Measurements from ENCODE around the gene SLC35A3. TPM values are rescaled to one million over a fixed set of nuclear protein-coding genes. Genes with fewer than 3 reads are reported as not detected.
"Not testable (repeated sequence)": the region's sequence is repeated elsewhere in the genome, so short reads cannot be mapped to it uniquely, and the experiment has no call there.

The SLC35A3 gene
- total RNA-seq, 1 experiment from 2014 or later: 66.2 TPM

GRCh38 chr1:99964806-99965205 is 5.0 kb upstream of the SLC35A3 start:
- Histone ChIP-seq H3K79me2 (ENCODE audit: low read length) (peaks cover 4% of the 10 kb centered on the region; the same call in 1 of the 2 replicates), H3K9me2 (replicated peaks; ENCODE audit: insufficient read depth, low read length) (no peaks in the 10 kb centered on the region), H3K27ac (ENCODE audit: low read length) (no peak overlapping the region), H3K36me3 (ENCODE audit: insufficient read depth, low read length) (no peaks in the 10 kb centered on the region), H3K9me3 (ENCODE audit: low read length) (no peaks in the 10 kb centered on the region), H3K9ac (ENCODE audit: low read length) (no peak overlapping the region), H3K27me3 (ENCODE audit: low read length) (no peaks in the 10 kb centered on the region), H3K4me2 (ENCODE audit: low read depth, low read length, poor library complexity, severe bottlenecking) (no peak overlapping the region), H4K20me1 (ENCODE audit: insufficient read depth, low read depth, low read length) (no peaks in the 10 kb centered on the region), H2AFZ (ENCODE audit: low read length) (no peak overlapping the region), H3K4me3 (ENCODE audit: low read length) (no peak overlapping the region), H3K4me1 (ENCODE audit: low read length) (peaks cover 11% of the 10 kb centered on the region)
- DNase-seq: no peak

- Histone ChIP-seq H3K4me1 (ENCODE audit: low read length) (peaks cover 14% of the 10 kb centered on the region), H3K9me3 (ENCODE audit: low read length) (no peaks in the 10 kb centered on the region), H3K9me2 (replicated peaks; ENCODE audit: insufficient read depth, low read length) (no peaks in the 10 kb centered on the region), H3K27ac (ENCODE audit: low read length) (no peak overlapping the region), H2AFZ (ENCODE audit: low read length) (no peak overlapping the region), H4K20me1 (ENCODE audit: insufficient read depth, low read depth, low read length) (no peaks in the 10 kb centered on the region), H3K9ac (ENCODE audit: low read length) (no peak overlapping the region), H3K36me3 (ENCODE audit: insufficient read depth, low read length) (no peaks in the 10 kb centered on the region), H3K27me3 (ENCODE audit: low read length) (no peaks in the 10 kb centered on the region), H3K4me2 (ENCODE audit: low read depth, low read length, poor library complexity, severe bottlenecking) (no peak overlapping the region), H3K79me2 (ENCODE audit: low read length) (peaks cover 14% of the 10 kb centered on the region), H3K4me3 (ENCODE audit: low read length) (no peak overlapping the region)
- DNase-seq: no peak
Observed at GRCh38 chr1:99965646-99966375, 4.0 kb upstream of the SLC35A3 start.

- Histone ChIP-seq H3K4me2 (ENCODE audit: low read depth, low read length, poor library complexity, severe bottlenecking) (peak overlapping the region; percentile 89), H3K9me2 (replicated peaks; ENCODE audit: insufficient read depth, low read length) (no peaks in the 10 kb centered on the region), H3K27me3 (ENCODE audit: low read length) (no peaks in the 10 kb centered on the region), H3K27ac (ENCODE audit: low read length) (no peak overlapping the region), H3K9ac (ENCODE audit: low read length) (no peak overlapping the region), H3K4me3 (ENCODE audit: low read length) (no peak overlapping the region), H3K79me2 (ENCODE audit: low read length) (peaks cover 37% of the 10 kb centered on the region), H2AFZ (ENCODE audit: low read length) (no peak overlapping the region), H4K20me1 (ENCODE audit: insufficient read depth, low read depth, low read length) (no peaks in the 10 kb centered on the region), H3K36me3 (ENCODE audit: insufficient read depth, low read length) (peaks cover 6% of the 10 kb centered on the region; the same call in 1 of the 2 replicates), H3K9me3 (ENCODE audit: low read length) (no peaks in the 10 kb centered on the region), H3K4me1 (ENCODE audit: low read length) (peaks cover 33% of the 10 kb centered on the region)
- no peak for DNase-seq
Observed at GRCh38 chr1:99968214-99968613, 1.6 kb upstream of the SLC35A3 start.

GRCh38 chr1:99969260-99969728 is 502 bp upstream of the SLC35A3 start:
- H3K27me3 ChIP-seq (ENCODE audit: low read length): no peaks in the 10 kb centered on the region
- peaks cover 33% of the 10 kb centered on the region for H3K4me1 ChIP-seq (ENCODE audit: low read length)
- H3K9me3 ChIP-seq (ENCODE audit: low read length): no peaks in the 10 kb centered on the region
- peak overlapping the region; percentile 80 for H3K9ac ChIP-seq (ENCODE audit: low read length)
- no peaks in the 10 kb centered on the region for H3K9me2 ChIP-seq (replicated peaks; ENCODE audit: insufficient read depth, low read length)
- no peaks in the 10 kb centered on the region for H4K20me1 ChIP-seq (ENCODE audit: insufficient read depth, low read depth, low read length)
- peak; percentile 66 for DNase-seq
- H2AFZ ChIP-seq (ENCODE audit: low read length): peak overlapping the region; percentile 99
- peaks cover 48% of the 10 kb centered on the region for H3K79me2 ChIP-seq (ENCODE audit: low read length)
- H3K27ac ChIP-seq (ENCODE audit: low read length): peak overlapping the region; percentile 66
- H3K4me2 ChIP-seq (ENCODE audit: low read depth, low read length, poor library complexity, severe bottlenecking): peak overlapping the region; percentile 89
- peak overlapping the region; percentile 84 for H3K4me3 ChIP-seq (ENCODE audit: low read length)
- peaks cover 6% of the 10 kb centered on the region; the same call in 1 of the 2 replicates for H3K36me3 ChIP-seq (ENCODE audit: insufficient read depth, low read length)

GRCh38 chr1:99970713-99971255 is 988 bp downstream of the SLC35A3 start:
- H3K9me3 ChIP-seq (ENCODE audit: low read length): no peaks in the 10 kb centered on the region
- peak overlapping the region; percentile 66; the same call in 1 of the 2 replicates for H3K27ac ChIP-seq (ENCODE audit: low read length)
- peaks cover 33% of the 10 kb centered on the region for H3K4me1 ChIP-seq (ENCODE audit: low read length)
- peaks cover 63% of the 10 kb centered on the region for H3K79me2 ChIP-seq (ENCODE audit: low read length)
- H3K9ac ChIP-seq (ENCODE audit: low read length): peak overlapping the region; percentile 80
- H3K4me2 ChIP-seq (ENCODE audit: low read depth, low read length, poor library complexity, severe bottlenecking): peak overlapping the region; percentile 89
- no peak overlapping the region for H2AFZ ChIP-seq (ENCODE audit: low read length)
- H4K20me1 ChIP-seq (ENCODE audit: insufficient read depth, low read depth, low read length): no peaks in the 10 kb centered on the region
- peaks cover 11% of the 10 kb centered on the region; the same call in 1 of the 2 replicates for H3K36me3 ChIP-seq (ENCODE audit: insufficient read depth, low read length)
- DNase-seq: no peak
- H3K9me2 ChIP-seq (replicated peaks; ENCODE audit: insufficient read depth, low read length): no peaks in the 10 kb centered on the region
- no peaks in the 10 kb centered on the region for H3K27me3 ChIP-seq (ENCODE audit: low read length)
- peak overlapping the region; percentile 84 for H3K4me3 ChIP-seq (ENCODE audit: low read length)

DNA sequence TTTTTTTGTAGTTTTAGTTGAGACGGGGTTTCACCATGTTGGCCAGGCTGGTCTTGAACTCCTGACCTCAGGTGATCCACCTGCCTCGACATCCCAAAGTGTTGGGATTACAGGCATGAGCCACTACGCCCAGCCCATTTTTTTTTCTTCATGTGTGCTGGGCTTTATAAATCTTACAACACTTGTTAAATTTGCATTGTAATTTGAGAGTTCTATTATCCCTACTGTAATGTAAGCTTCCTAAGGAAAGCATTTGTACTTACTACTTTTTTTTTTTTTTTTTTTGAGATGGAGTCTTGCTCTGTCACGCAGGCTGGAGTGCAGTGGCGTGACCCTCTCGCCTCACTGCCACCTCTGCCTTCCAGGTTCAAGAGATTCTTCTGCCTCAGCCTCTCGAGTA is 2.3 kb downstream of the SLC35A3 start:
- Histone ChIP-seq H3K79me2 (ENCODE audit: low read length) (peaks cover 76% of the 10 kb centered on the region), H3K36me3 (ENCODE audit: insufficient read depth, low read length) (peaks cover 14% of the 10 kb centered on the region; the same call in 1 of the 2 replicates), H3K4me2 (ENCODE audit: low read depth, low read length, poor library complexity, severe bottlenecking) (peak overlapping the region; percentile 20), H3K4me1 (ENCODE audit: low read length) (peaks cover 33% of the 10 kb centered on the region)
- H3K27ac ChIP-seq (ENCODE audit: low read length); H3K4me3 ChIP-seq (ENCODE audit: low read length); H3K9me3 ChIP-seq (ENCODE audit: low read length); H2AFZ ChIP-seq (ENCODE audit: low read length); H4K20me1 ChIP-seq (ENCODE audit: insufficient read depth, low read depth, low read length); H3K27me3 ChIP-seq (ENCODE audit: low read length); H3K9me2 ChIP-seq (replicated peaks; ENCODE audit: insufficient read depth, low read length); DNase-seq; H3K9ac ChIP-seq (ENCODE audit: low read length): not testable (repeated sequence)

- no peak overlapping the region for H3K4me2 ChIP-seq (ENCODE audit: low read depth, low read length, poor library complexity, severe bottlenecking)
- H3K9ac ChIP-seq (ENCODE audit: low read length): no peak overlapping the region
- no peaks in the 10 kb centered on the region for H3K27me3 ChIP-seq (ENCODE audit: low read length)
- no peak overlapping the region for H3K4me3 ChIP-seq (ENCODE audit: low read length)
- peaks cover 22% of the 10 kb centered on the region for H3K4me1 ChIP-seq (ENCODE audit: low read length)
- no peaks in the 10 kb centered on the region for H4K20me1 ChIP-seq (ENCODE audit: insufficient read depth, low read depth, low read length)
- peaks cover 18% of the 10 kb centered on the region; the same call in 1 of the 2 replicates for H3K36me3 ChIP-seq (ENCODE audit: insufficient read depth, low read length)
- no peaks in the 10 kb centered on the region for H3K9me2 ChIP-seq (replicated peaks; ENCODE audit: insufficient read depth, low read length)
- no peak overlapping the region for H3K27ac ChIP-seq (ENCODE audit: low read length)
- H3K9me3 ChIP-seq (ENCODE audit: low read length): no peaks in the 10 kb centered on the region
- no peak for DNase-seq
- H2AFZ ChIP-seq (ENCODE audit: low read length): no peak overlapping the region
- H3K79me2 ChIP-seq (ENCODE audit: low read length): peaks cover 89% of the 10 kb centered on the region
Observed at GRCh38 chr1:99975529-99975928, 5.7 kb downstream of the SLC35A3 start.

- H3K27me3 ChIP-seq (ENCODE audit: low read length); H3K9ac ChIP-seq (ENCODE audit: low read length); H3K4me3 ChIP-seq (ENCODE audit: low read length); H2AFZ ChIP-seq (ENCODE audit: low read length); H3K4me2 ChIP-seq (ENCODE audit: low read depth, low read length, poor library complexity, severe bottlenecking); H3K9me3 ChIP-seq (ENCODE audit: low read length); H3K9me2 ChIP-seq (replicated peaks; ENCODE audit: insufficient read depth, low read length); DNase-seq; H3K4me1 ChIP-seq (ENCODE audit: low read length); H3K27ac ChIP-seq (ENCODE audit: low read length); H4K20me1 ChIP-seq (ENCODE audit: insufficient read depth, low read depth, low read length): not testable (repeated sequence)
- Histone ChIP-seq H3K36me3 (ENCODE audit: insufficient read depth, low read length) (peaks cover 18% of the 10 kb centered on the region; the same call in 1 of the 2 replicates), H3K79me2 (ENCODE audit: low read length) (peaks cover 87% of the 10 kb centered on the region)
Observed at GRCh38 chr1:99977326-99977725, 7.5 kb downstream of the SLC35A3 start.
